KMS-11 (cell line): ENCODE results near the gene KLHDC9.
A peak's percentile ranks its signal among the peaks of the same experiment; 100 is the strongest.

Experiments used
- H2AFZ ChIP-seq: fragments of 200-600 bp; sonication (generic); 2 replicates; pipeline ENCODE4 v1.6.1; 2016; ENCODE audit warnings: antibody characterized with exemption, mixed run types, low read depth
- H3K27ac ChIP-seq: fragments of 200-600 bp; sonication (generic); 2 replicates; pipeline ENCODE4 v1.6.1; 2016; ENCODE audit warnings: mild to moderate bottlenecking, mixed run types
- H3K27me3 ChIP-seq: fragments of 200-600 bp; sonication (generic); 2 replicates; pipeline ENCODE4 v1.6.1; 2017; ENCODE audit warnings: mild to moderate bottlenecking, low read depth, mixed run types, moderate library complexity; ENCODE audit not compliant: insufficient read depth
- H3K36me3 ChIP-seq: fragments of 200-600 bp; sonication (generic); 2 replicates; pipeline ENCODE4 v1.6.1; 2017; ENCODE audit warnings: mild to moderate bottlenecking, mixed run types; ENCODE audit not compliant: insufficient read depth
- H3K4me1 ChIP-seq: fragments of 200-600 bp; sonication (generic); 2 replicates; pipeline ENCODE4 v1.6.1; 2016; ENCODE audit warnings: mild to moderate bottlenecking, low read depth, mixed run types; ENCODE audit not compliant: poor library complexity, severe bottlenecking
- H3K4me2 ChIP-seq: fragments of 200-600 bp; sonication (generic); 2 replicates; pipeline ENCODE4 v1.7.0; 2016; ENCODE audit warnings: mild to moderate bottlenecking, mixed run types
- H3K4me3 ChIP-seq: fragments of 200-600 bp; sonication (generic); IDR thresholded peaks from 2 replicates; pipeline ENCODE4 v1.6.1; 2017; ENCODE audit warnings: low read depth, low read length, mixed read lengths; ENCODE audit not compliant: insufficient read depth
- H3K79me2 ChIP-seq: fragments of 200-600 bp; sonication (generic); 2 replicates; pipeline ENCODE4 v1.6.1; 2016; ENCODE audit warnings: low read depth, mixed run types; ENCODE audit not compliant: insufficient read depth
- H3K9ac ChIP-seq: fragments of 200-600 bp; sonication (generic); 2 replicates; pipeline ENCODE4 v1.6.1; 2016; ENCODE audit warnings: mild to moderate bottlenecking, mixed run types
- H4K20me1 ChIP-seq: fragments of 200-600 bp; sonication (generic); 2 replicates; pipeline ENCODE4 v1.6.1; 2016; ENCODE audit warnings: mild to moderate bottlenecking, mixed run types; ENCODE audit not compliant: insufficient read depth
- TF ChIP-seq, protein P1 (sequence below): fragments of 200-600 bp; sonication (generic); conservative IDR thresholded peaks from 2 replicates; pipeline ENCODE4 v1.6.1; 2017; ENCODE audit warnings: low read depth, mild to moderate bottlenecking, antibody characterized with exemption, low read length, moderate library complexity, mixed read lengths

The KLHDC9 gene

DNA sequence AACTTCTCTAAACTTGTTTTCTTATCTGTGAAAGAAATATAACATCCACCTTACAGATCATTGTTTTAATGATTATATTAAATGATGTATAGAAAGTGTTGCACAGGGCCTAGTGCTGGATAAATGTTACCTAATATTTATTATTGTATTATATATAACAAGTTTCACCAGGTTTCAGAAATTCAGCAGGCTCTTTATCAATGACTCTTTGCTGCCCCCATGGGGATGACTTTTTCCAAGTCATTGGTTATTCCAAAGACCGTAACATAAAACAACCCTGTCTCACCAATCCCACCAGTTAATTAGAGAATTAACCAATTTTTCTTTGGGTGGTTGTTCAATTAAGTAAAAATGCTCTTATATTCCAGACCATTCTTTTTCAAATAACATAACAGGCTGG lies 41.6 kb downstream of the KLHDC9 start:
- no peaks in the 10 kb centered on the region for H3K27me3 ChIP-seq
- no peak overlapping the region for H2AFZ ChIP-seq
- TF ChIP-seq, protein P1, sequence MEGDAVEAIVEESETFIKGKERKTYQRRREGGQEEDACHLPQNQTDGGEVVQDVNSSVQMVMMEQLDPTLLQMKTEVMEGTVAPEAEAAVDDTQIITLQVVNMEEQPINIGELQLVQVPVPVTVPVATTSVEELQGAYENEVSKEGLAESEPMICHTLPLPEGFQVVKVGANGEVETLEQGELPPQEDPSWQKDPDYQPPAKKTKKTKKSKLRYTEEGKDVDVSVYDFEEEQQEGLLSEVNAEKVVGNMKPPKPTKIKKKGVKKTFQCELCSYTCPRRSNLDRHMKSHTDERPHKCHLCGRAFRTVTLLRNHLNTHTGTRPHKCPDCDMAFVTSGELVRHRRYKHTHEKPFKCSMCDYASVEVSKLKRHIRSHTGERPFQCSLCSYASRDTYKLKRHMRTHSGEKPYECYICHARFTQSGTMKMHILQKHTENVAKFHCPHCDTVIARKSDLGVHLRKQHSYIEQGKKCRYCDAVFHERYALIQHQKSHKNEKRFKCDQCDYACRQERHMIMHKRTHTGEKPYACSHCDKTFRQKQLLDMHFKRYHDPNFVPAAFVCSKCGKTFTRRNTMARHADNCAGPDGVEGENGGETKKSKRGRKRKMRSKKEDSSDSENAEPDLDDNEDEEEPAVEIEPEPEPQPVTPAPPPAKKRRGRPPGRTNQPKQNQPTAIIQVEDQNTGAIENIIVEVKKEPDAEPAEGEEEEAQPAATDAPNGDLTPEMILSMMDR: peak; percentile 85
- H3K4me3 ChIP-seq: no peak overlapping the region
- peaks cover 4% of the 10 kb centered on the region for H3K4me1 ChIP-seq
- H3K79me2 ChIP-seq: peaks cover 6% of the 10 kb centered on the region
- H3K27ac ChIP-seq: no peak overlapping the region
- H4K20me1 ChIP-seq: no peaks in the 10 kb centered on the region
- no peak overlapping the region for H3K4me2 ChIP-seq
- no peak overlapping the region for H3K9ac ChIP-seq
- H3K36me3 ChIP-seq: no peaks in the 10 kb centered on the region

DNA sequence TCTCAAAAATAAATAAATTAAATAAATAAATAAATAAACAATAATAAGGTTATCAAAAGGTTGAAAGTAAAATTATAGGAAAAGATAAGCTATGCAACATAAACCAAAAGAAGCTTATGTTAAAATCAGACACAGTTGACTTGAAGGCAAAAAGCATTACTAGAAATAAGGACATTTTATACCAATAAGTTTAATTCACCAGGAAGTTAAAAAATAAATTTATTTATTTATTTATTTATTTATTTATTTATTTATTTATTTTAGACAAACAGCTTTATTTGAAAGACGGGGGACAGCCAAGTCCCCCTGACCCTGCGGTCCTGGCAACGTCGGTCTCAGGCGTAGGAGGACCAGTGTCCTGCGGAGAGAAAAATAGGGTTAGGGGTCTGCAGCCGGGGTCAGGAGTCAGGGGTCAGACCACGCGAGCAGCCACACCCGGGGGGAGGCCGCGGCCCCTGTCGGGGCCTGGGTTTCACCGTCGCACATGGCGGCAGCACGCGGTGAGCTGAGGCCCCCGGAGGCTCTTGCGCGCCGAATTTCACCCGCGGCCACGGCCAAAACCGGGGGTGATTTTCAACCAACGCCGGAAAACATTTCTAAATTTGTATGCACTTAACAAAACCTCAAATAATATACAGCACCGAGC lies 42.7 kb downstream of the KLHDC9 start:
- Histone ChIP-seq H3K27me3 (no peaks in the 10 kb centered on the region), H3K36me3 (no peaks in the 10 kb centered on the region), H3K27ac (no peak overlapping the region), H3K9ac (no peak overlapping the region), H4K20me1 (no peaks in the 10 kb centered on the region), H3K79me2 (no peaks in the 10 kb centered on the region), H3K4me3 (no peak overlapping the region), H2AFZ (no peak overlapping the region), H3K4me2 (no peak overlapping the region), H3K4me1 (no peaks in the 10 kb centered on the region)
- TF ChIP-seq, protein P1: no peak

DNA sequence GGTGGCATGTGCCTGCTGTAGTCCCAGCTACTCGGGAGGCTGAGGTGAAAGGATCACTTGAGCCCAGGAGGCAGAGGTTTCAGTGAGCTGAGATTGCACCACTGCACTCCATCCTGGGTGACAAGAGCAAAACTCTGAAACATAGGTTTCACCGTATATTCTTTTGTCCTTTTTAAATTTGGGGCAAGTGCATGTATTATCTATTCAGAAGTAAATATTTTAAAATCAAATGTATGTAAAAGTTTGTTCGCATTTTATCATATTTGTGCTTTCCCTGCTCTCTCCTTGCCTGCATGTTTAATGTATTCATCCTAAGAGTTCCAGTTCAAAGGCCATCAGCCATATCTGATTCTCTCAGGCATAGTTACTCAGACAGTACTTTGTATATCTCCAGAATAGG lies 47.7 kb downstream of the KLHDC9 start:
- no peak overlapping the region for H3K4me2 ChIP-seq
- H4K20me1 ChIP-seq: no peaks in the 10 kb centered on the region
- H3K27me3 ChIP-seq: no peaks in the 10 kb centered on the region
- no peak overlapping the region for H3K27ac ChIP-seq
- TF ChIP-seq, protein P1: no peak
- H3K9ac ChIP-seq: no peak overlapping the region
- no peak overlapping the region for H2AFZ ChIP-seq
- H3K79me2 ChIP-seq: no peaks in the 10 kb centered on the region
- H3K36me3 ChIP-seq: no peaks in the 10 kb centered on the region
- H3K4me3 ChIP-seq: no peak overlapping the region
- no peaks in the 10 kb centered on the region for H3K4me1 ChIP-seq
